ENCODE data around the gene TEK.

Gene TEK

GRCh38 chr9:27258662-27259061, 149.6 kb downstream of the TEK start:
- no peak for DNase-seq

GRCh38 chr9:27260789-27261516, 151.9 kb downstream of the TEK start:
- no peak for DNase-seq

DNA sequence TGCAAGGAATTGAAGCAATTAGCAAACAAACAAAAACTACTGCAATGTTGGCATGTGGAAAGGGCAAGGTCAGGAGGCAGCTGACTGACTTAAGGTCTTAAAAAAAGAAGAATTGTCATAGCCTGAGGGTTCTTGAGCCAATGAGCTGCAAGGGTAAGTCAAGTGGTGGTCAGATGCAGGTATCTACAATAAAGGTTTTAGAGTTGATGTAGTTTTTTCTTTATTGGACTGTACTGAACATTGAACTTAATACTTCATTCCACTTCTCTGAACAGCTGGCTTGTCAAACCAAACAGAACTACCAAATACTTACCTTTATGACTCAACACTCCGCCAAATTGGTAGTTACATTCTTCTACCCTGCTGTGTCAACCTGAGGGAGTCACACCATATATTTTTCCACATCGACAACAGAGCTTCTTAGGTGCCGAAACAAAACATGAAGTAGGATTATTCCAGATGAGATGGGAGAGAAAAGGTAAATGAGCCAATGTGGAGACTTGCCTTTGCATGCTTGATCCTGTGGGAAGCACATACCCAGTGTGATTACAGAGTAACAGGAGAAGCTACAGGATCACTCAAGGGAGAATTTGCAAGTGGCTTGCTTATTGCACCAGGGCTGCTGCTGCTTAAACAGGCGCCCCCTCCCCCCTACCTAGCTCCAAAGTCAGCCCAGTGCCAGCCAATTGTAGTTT, 152.6 kb downstream of the TEK start:
- no peak for DNase-seq

DNA sequence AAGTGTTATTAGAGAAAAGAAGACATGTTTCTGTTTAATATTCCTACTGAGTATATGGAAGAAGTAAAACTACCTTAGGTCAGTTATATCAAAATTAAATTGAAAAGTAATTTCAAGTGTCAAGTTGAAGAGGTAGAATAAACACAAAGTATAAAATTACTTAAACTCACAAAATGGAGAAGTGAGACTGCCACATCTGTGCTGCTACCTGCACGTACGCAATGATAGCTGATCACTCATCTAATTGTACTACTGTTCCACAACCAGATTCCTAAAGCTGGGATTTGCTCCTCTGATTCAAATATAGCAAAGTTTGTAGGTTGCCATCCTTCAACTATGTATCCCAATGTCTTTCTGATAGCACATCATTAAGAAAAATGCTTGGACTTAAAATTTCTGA, 163.1 kb downstream of the TEK start:
- DNase-seq, result no peak

DNA sequence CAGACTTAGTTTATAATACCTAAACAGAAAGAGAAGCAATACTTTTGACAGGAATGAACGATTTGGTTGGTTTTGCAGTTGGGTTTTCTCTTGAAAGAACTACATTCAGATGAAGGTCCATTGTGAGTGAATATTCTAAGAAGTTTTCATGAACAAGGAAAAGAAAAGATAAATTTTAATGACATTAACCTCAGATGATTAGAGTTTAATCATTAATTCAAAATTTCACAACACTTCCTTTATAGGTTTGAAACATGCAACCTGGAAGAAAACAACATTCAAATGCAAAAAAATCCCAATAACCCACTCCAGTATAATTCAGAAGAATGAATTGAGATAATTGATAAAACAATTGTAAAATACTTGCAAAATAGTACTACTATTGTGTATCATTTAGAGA, 164.2 kb downstream of the TEK start:
- DNase-seq, result no peak

DNA sequence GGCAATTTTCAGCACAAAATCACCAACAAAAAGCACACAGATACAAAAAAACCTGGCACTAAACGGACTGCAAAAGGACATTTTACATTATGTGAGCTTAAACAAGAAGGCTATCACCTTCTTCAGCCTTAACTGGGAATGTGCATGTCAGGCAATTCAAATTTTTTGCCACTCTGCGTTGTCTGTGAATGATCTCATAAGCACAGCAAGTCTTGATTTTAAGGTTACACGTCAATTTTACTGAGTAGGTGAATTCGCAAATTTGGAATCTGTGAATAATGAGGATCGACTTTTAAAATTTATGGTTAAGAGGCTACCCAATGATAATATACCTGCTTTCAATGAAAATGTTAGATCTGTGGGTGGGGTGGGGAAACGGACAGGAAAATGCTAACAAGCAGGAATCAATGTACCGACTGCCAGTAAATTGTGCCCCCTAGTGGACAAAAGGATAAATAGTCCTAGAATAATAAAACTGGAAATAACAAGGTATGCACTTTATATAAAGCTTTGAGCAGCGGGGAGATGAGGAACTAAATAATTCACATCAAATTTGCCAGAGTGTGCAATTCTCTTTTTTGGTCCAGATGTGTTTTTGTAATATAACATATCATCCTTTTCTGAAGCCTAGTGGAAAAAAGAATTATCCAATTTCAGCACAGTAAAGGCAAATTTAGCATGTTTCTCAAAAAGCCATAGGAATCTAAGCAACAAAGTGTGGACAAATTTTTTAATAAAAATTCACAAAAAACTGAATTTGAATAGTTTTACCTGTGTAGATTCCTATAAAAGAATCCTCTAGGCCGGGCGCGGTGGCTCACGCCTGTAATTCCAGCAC, 167.4 kb downstream of the TEK start:
- peak; percentile 85 for DNase-seq

DNA sequence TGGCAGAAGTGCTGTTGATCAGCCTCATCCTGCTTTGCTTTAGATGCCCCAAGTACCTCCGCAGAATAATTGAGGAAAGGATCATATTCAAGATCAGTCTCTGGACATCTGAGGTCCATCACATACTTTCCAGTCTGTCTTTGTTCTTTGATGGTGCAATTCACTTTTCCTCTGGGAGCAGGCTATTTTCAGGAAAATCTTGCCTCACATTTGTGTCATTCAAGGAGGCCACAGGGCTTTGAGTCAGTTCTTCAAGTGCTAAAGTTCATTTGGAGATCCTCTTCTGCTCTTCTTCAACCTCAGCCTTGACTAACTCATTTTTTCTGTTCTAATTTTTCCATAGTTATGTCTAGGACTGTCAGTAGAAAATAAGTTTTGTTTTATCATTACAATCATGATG, 169.3 kb downstream of the TEK start:
- DNase-seq, result no peak

DNA sequence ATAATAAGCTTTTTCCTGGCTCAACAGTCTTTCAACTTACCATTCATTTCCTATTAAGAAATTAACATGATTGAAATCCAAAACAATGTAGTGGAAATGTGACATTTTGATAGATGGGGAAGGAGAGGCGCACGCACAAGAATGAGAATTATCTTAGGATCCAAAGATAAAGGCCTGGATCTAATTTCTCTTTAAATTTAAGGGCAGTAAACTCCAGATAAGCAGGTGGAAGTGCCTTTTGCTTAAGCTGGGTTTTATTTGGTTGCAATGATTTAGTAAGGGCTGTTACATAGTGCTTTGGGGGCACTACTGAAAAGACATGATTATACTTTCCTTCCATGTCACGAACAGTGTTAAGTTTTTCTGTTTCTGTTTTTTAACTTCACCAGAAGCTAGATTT, 170.6 kb downstream of the TEK start:
- DNase-seq, result no peak
